GM19324 (cell line): ENCODE measurements around the gene TNFAIP8.

Experiments used
- ATAC-seq: cut with Tn5 transposase; IDR thresholded peaks from one replicate; pipeline ENCODE4 v1.9.1; 2021; ENCODE audit warnings: mild to moderate bottlenecking, moderate library complexity; ENCODE audit not compliant: unreplicated experiment, low FRiP score

TNFAIP8 gene

DNA sequence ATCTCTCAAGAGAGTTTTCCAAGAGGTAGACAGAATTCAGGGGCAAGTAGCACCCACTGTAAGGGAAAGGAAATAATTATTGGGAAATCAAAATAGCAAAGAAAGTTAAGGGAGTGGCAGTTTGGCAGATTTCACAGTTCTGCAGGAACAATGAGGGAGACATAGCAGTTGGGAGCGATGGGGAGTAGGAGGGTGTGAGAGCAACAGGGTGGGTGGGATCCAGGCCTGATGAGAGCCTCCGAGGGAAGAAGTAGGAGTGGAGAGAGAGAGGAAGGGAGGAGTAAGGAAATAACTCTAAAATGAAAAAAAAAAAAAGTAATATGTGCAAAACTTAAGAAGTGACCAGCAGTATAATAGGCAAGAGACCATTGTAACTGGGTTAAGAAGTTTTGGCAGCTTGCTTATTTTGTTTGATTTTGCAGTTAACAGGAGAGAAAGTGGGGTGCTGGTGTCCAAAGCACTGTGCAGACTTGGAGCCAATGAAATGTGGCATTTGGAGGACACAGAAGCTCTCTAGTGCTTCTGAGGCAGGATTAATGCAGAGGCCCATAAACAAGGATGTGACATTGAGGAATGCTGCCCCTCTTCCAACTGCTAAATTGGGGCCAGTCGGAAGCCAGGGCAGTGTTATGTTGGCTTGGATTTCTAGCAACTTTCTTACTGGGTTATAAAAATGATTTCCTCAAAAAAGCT, 10.2 kb downstream of the TNFAIP8 start:
- no peak for ATAC-seq

DNA sequence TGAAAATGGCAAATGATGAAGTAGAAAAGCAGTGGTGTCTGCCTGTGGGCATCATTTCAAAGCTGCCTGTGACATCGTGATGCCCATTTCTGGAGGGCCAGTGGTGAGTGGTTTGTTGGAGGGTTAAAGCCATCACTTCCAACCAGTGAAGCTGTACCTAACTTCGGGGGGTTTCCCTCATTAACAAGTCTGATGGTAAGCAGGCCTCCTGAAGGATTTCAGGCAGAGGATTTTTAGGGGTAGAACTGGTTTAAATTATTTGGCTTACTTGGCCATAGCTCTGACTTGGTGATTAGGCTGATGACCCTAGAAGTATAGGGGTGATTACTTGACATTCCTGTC, 10.7 kb downstream of the TNFAIP8 start:
- ATAC-seq: peak; percentile 22

DNA sequence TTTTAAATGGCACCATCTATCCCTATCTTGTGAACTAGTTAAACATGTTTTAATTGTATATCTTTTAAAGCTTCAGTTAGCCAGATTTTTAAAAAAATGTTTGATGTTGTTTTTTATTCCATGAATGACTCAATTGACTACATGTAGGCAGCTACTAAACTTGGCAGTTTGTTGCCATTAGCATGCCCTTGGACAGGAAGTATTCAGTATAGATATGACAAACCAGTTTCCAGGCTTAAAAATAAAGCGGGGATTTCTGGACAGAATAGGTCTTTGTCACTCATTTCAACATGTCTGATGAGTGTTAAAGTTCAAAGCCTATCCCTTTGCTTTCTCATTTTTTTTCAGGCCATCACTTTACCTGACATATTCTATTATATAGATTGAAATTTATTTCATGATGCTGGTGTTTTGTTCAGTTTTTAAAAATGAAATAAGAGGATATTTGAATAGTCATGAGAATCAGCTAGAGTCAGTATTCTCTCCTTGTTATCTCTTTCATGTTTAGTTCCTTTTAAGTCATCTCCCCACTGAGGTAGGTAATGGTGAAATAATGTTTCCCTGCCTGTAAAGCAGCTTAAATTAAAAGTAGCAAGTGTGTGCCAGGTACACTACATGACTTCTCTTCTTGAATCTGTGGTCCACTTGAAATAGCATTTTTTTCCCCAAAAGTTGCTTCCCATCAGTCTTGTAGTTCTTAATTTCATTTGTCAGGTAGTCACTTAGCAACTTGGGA, 11.9 kb downstream of the TNFAIP8 start:
- ATAC-seq: peak; percentile 50

DNA sequence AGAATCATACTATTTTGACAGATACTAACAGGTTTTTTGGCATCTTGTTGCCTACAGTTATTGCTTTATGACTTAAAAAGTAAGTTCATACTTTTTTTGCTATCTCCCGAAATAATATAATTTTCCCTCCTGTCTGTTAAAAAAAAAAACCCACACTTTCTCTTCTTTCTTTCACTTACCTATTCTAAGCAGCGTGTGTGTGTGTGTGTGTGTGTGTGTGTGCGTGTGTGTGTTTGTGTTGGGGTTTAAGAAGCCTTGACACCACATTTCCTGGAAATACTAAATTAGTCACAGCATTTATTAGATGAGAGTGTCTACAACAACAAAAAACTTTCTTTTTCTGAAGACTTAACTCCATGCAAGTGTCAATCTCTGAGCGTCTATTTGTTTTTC, 12.4 kb downstream of the TNFAIP8 start:
- no peak for ATAC-seq

DNA sequence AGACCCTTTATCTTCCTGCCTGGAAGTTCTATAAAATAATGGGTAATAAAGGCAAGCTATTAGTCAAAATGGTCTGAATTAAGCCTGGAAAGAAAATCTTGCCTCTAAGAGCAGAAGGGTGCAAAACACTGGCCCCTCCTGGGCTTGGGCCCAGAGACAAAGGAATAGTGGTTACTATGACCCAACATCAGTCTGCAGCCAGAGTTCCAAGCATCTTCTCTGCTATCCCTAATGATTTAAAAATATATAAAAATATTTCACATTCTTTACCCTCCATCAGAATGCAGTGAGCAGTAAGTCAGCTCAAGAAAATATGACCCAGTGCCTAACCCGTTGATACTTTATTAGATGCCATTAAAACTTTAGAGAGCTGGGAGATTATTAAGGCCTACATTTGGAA, 14.7 kb downstream of the TNFAIP8 start:
- no peak for ATAC-seq

DNA sequence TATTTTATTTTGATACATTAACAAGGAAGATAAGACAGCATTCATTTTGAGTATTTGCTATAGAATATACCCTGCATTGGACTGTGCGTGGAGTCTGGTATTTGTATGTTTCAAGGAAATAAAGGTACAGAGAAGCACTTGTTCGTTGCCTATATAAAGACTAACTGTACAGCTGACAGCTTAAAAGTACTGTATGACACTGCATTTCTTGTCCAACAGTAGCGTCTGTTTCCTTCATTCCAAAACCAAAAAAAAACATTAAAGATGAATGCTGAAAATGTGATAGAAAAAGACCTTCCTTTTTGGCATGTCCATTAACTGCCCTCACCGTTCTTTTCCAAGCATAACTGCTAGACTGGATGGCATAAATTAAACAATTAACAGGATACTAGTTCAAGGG, 15.3 kb downstream of the TNFAIP8 start:
- no peak for ATAC-seq

- ATAC-seq: no peak
Observed at GRCh38 chr5:119373449-119373858, 17.6 kb downstream of the TNFAIP8 start.

DNA sequence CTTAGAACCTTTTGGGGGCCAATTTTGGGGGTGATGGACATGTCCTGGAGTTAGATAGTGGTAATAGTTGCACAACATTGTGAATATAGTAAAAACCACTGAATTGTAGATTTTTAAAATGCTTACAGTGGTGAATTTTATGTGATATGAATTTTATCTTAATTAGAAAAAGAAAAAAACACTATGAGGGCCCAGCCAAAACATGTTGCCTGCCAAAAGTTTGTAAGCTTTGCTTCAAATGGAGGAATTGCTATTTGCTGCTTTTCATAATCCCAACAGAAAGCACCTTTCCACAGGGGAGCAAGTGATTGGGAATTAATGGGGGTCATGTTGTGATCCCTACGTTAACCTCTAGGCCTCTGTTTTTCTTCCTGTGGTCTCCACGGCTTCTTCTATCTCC, 19.1 kb downstream of the TNFAIP8 start:
- no peak for ATAC-seq

DNA sequence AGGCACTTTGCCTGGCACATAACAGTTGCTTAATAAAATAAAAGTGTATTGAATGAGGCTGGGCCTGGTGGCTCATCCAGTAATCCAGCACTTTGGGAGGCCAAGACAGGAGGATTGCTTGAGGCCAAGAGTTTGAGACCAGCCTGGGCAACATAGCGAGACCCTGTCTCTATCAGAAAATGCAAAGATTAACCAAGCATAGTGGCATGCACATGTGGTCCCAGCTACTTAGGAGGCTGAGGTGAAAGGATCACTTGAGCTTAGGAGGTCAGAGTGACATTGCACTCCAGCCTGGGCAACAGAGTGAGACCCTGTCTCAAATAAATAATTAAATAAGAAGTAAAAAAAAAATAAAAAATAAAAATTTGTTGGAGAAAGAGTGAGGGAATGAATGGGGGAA, 21.2 kb downstream of the TNFAIP8 start:
- ATAC-seq: no peak

- no peak for ATAC-seq
Observed at GRCh38 chr5:119378075-119378700, 22.4 kb downstream of the TNFAIP8 start.

- no peak for ATAC-seq
Observed at GRCh38 chr5:119379096-119379495, 23.3 kb downstream of the TNFAIP8 start.

GRCh38 chr5:119379942-119380547, 24.2 kb downstream of the TNFAIP8 start:
- no peak for ATAC-seq

- no peak for ATAC-seq
Observed at GRCh38 chr5:119382169-119382568, 26.4 kb downstream of the TNFAIP8 start.

DNA sequence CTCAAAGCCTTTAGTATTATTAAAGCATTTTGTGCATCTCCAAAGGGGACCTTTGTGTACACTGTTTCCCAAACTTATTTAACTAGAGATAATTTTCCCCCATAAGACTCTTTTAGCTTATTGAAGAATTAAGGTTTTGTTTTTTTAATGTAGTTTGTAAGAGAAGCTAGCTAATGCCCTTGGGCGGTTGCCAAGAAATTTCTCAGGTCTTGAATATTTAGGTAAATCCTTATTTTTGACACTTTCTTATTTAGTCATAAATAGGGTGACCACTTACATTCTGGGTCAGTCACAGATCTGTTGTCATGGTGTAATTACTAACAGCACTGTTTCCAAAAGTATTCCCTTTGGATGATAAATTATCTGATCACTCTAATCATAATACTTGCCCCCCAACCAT, 27.2 kb downstream of the TNFAIP8 start:
- ATAC-seq: no peak

- ATAC-seq: no peak
Observed at GRCh38 chr5:119385136-119385535, 29.3 kb downstream of the TNFAIP8 start.

- ATAC-seq: no peak
Observed at GRCh38 chr5:119385536-119386128, 29.8 kb downstream of the TNFAIP8 start.

DNA sequence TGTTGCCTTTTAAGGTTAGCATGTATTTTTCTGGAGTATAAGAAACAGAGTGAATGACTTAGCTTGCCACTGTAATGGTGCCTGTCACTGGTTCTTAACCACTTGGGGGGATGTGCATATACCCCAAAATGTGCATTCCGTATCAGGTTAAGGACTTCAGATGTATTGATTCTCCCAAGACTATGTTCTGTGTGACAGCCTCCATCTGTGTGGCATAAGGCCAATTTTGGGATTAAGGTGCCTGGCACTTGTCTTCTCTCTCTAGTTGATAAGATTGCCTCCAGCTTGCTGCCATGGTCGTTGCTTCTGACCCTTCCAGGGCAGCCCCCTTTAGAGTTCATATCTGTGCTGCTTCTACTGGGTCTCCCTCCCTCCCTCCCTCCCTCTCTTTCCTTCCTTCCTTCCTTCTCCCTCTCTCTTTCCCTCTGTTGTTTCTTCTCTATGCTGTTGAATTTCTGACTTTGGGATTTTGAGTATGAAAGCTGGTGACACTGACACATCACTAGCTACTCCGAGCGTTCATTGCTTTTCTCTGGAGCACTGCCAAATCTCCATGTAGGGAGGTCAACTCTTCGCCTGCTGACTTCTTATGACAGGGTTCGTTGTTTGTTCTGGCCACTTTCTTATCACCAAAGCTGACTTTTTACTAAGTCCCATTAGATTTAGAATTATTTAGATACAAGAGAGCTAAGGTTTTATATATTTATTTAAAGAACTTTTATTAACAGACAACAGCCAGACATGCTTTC, 31.0 kb downstream of the TNFAIP8 start:
- ATAC-seq: no peak

GRCh38 chr5:119387945-119388618, 32.3 kb downstream of the TNFAIP8 start:
- no peak for ATAC-seq

DNA sequence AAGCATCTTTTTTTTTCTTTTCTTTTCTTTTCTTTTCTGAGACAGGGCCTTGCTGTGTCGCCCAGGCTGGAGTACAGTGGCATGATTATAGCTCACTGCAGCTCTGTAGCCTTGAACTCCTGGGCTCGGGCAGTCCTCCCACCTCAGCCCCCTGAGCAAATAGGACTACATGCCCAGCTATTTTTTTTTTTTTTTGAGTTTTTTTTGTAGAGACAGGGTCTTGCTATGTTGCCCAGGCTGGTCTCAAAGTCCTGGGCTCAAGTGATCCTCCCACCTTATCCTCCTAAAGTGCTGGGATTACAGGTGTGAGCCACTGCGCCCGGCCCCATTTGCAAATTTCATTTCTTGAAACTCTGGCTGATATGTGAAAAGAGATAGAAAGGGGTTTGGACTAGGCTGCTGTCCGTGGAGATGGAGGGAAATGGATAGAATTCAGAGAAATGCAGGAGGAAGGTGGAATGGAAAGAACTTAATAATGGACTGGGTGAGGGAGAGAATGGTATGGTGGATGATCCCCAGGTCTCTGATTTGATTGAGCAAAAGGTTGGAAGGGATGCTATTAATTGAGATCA, 32.9 kb downstream of the TNFAIP8 start:
- ATAC-seq: no peak
